IPS-20b (cell line): Measurements from ENCODE around the gene ZNF785.

Experiments used
- H3K27ac ChIP-seq: one replicate; pipeline ENCODE4 v1.5.1; 2013; ENCODE audit warnings: low read length
- H3K27me3 ChIP-seq: 2 replicates; pipeline ENCODE4 v1.6.1; 2013; ENCODE audit warnings: mild to moderate bottlenecking, low read length, inconsistent platforms; ENCODE audit not compliant: insufficient read depth
- H3K36me3 ChIP-seq: 2 replicates; pipeline ENCODE4 v1.6.1; 2013; ENCODE audit warnings: low read depth, mild to moderate bottlenecking, inconsistent platforms, low read length, moderate library complexity; ENCODE audit not compliant: insufficient read depth
- H3K4me1 ChIP-seq: 2 replicates; pipeline ENCODE4 v1.6.1; 2013; ENCODE audit warnings: mild to moderate bottlenecking, control low read depth, inconsistent platforms, low read length, moderate library complexity; ENCODE audit not compliant: insufficient read depth
- H3K4me3 ChIP-seq: 2 replicates; pipeline ENCODE4 v1.5.1; 2013; ENCODE audit warnings: mild to moderate bottlenecking, low read length, inconsistent platforms
- H3K9ac ChIP-seq: 2 replicates; pipeline ENCODE4 v1.6.1; 2013; ENCODE audit warnings: low read depth, mild to moderate bottlenecking, inconsistent platforms, low read length, moderate library complexity
- H3K9me3 ChIP-seq: 2 replicates; pipeline ENCODE4 v1.6.1; 2013; ENCODE audit warnings: mild to moderate bottlenecking, low read depth, low read length, inconsistent platforms; ENCODE audit not compliant: insufficient read depth

ZNF785 gene

GRCh38 chr16:30615358-30616091, 30.0 kb upstream of the ZNF785 start:
- peaks cover 5% of the 10 kb centered on the region; the same call in 1 of the 2 replicates for H3K27me3 ChIP-seq
- no peak overlapping the region for H3K4me3 ChIP-seq
- H3K27ac ChIP-seq, result no peak overlapping the region
- no peaks in the 10 kb centered on the region for H3K36me3 ChIP-seq
- H3K9me3 ChIP-seq, result no peaks in the 10 kb centered on the region
- H3K9ac ChIP-seq, result no peak overlapping the region
- H3K4me1 ChIP-seq, result no peaks in the 10 kb centered on the region

GRCh38 chr16:30609926-30610839, 24.7 kb upstream of the ZNF785 start, which contains the start of gene ZNF689:
TSS of gene ZNF689 (minus strand) at chr16:30610389. CDS start at chr16:30610041, 348 bp downstream.
- H3K4me1 ChIP-seq, result no peaks in the 10 kb centered on the region
- peak within 1 kb of the TSS; percentile 98 for H3K9ac ChIP-seq
- H3K36me3 ChIP-seq, result peaks cover 27% of the 10 kb centered on the region
- no peaks in the 10 kb centered on the region for H3K9me3 ChIP-seq
- H3K27me3 ChIP-seq, result no peaks in the 10 kb centered on the region
- peak within 1 kb of the TSS; percentile 89 for H3K27ac ChIP-seq
- H3K4me3 ChIP-seq, result peak within 1 kb of the TSS; percentile 86

DNA sequence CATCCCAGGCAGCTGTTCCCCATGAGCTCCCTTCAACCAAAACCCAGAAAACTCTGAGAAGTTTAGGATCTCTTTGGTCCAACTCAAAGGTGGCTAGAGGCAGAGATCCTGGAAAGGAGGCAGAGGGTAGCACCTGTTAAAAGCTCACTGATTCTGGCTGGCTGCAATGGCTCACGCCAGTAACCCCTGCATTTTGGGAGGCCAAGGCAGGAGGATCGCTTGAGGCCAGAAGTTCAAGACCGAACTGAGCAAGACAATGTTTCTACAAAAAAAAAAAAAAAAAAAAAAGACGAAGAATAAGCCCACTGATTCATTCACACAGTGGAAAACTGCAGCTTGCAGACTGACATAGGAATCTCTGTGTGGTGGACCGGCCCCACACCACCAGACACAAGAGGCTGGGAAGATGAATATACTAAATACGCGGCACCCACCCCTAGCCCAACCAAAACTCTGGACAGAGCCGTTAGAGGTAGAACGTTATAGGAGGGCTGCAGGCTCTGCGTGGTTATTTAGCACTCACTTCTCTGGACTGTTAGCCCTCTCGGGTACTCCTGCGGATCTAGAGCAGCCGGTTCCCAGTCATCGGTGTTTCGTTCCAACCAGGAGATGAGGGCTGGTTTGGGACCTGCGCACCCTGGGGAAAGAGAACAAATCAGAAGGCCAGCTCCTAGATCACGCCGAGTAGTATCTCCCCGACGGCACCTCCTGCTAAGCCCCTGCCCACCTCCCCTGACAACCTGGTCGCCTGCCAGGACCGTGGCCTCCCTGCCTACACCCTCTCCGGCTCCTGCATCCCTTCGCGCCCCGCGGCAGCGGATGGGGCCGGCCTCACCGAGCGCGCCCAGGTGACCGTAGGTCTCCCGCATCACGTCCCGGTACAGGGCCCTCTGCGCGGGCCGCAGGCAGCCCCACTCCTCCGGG, 23.8 kb upstream of the ZNF785 start:
- peak overlapping the region; percentile 89 for H3K27ac ChIP-seq
- no peaks in the 10 kb centered on the region for H3K9me3 ChIP-seq
- peak overlapping the region; percentile 86 for H3K4me3 ChIP-seq
- H3K9ac ChIP-seq, result peak overlapping the region; percentile 98
- H3K36me3 ChIP-seq, result peaks cover 36% of the 10 kb centered on the region
- no peaks in the 10 kb centered on the region for H3K27me3 ChIP-seq
- H3K4me1 ChIP-seq, result no peaks in the 10 kb centered on the region

DNA sequence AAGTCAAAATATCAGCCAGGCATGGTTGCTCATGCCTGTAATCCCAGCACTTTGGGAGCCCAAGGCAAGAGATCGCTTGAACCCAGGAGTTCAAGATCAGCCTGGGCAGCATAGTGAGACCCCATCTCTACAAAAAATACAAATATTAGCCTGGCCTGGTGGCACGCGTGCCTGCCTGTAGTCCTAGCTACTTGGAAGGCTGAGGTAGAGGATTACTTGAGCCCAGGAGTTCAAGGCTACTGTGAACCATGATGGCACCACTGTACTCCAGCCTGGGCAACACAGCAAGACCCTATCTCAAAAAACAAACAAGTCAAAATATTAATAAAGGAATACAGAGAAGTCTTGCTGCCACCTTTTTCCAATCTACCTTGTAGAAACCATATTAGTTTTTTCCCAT, 20.5 kb upstream of the ZNF785 start:
- H3K36me3 ChIP-seq, result peaks cover 59% of the 10 kb centered on the region
- no peak overlapping the region for H3K9ac ChIP-seq
- no peaks in the 10 kb centered on the region for H3K4me1 ChIP-seq

GRCh38 chr16:30605158-30605557, 19.7 kb upstream of the ZNF785 start:
- Histone ChIP-seq H3K27ac (no peak overlapping the region), H3K27me3 (no peaks in the 10 kb centered on the region), H3K9me3 (no peaks in the 10 kb centered on the region), H3K4me3 (no peak overlapping the region), H3K36me3 (peaks cover 59% of the 10 kb centered on the region), H3K9ac (no peak overlapping the region), H3K4me1 (no peaks in the 10 kb centered on the region)

More for the DNA sequence above, 20.5 kb upstream of the ZNF785 start:
- H3K4me3 ChIP-seq, result no peak overlapping the region
- H3K9me3 ChIP-seq, result no peaks in the 10 kb centered on the region
- H3K27me3 ChIP-seq, result no peaks in the 10 kb centered on the region
- H3K27ac ChIP-seq, result no peak overlapping the region

DNA sequence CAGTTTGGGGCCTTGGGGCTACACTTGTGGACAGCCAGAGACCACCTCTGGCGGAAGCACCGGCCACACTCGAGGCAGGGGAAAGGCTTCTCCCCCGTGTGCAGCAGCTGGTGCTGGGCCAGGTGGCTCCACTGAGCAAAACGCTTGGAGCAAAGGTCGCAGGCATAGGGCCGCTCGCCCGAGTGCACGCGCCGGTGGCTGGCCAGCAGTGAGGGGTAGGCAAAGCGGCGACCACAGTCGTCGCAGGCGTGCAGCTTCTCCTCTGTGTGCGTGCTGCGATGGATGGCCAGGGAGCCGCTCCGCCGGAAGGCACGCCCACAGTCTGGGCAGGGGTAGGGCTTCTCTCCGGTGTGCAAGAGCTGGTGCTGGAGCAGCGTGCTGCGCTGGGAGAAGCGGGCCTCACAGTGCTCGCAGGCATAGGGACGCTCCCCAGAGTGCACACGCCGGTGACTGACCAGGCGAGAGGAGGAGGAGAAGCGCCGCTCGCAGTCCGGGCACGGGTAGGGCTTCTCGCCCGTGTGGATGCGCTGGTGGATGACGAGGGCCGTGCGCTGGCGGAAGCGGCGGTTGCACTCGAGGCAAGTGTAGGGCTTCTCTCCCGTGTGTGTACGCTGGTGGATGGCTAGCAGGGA, 18.9 kb upstream of the ZNF785 start:
- no peak overlapping the region for H3K9ac ChIP-seq
- H3K27me3 ChIP-seq, result no peaks in the 10 kb centered on the region
- no peak overlapping the region for H3K27ac ChIP-seq
- no peaks in the 10 kb centered on the region for H3K9me3 ChIP-seq
- no peak overlapping the region for H3K4me3 ChIP-seq
- H3K4me1 ChIP-seq, result no peaks in the 10 kb centered on the region
- peaks cover 59% of the 10 kb centered on the region for H3K36me3 ChIP-seq

- Histone ChIP-seq H3K27ac (no peak overlapping the region), H3K9me3 (no peaks in the 10 kb centered on the region), H3K9ac (no peak overlapping the region)
Observed at GRCh38 chr16:30603945-30604315, 18.4 kb upstream of the ZNF785 start.

GRCh38 chr16:30602616-30603277, 17.2 kb upstream of the ZNF785 start:
- Histone ChIP-seq H3K4me3 (no peak overlapping the region), H3K9me3 (no peaks in the 10 kb centered on the region; the same call in 1 of the 2 replicates), H3K9ac (no peak overlapping the region), H3K4me1 (no peaks in the 10 kb centered on the region), H3K27me3 (no peaks in the 10 kb centered on the region), H3K36me3 (peaks cover 51% of the 10 kb centered on the region), H3K27ac (no peak overlapping the region)

More at GRCh38 chr16:30603945-30604315, 18.4 kb upstream of the ZNF785 start:
- Histone ChIP-seq H3K4me1 (no peaks in the 10 kb centered on the region), H3K4me3 (no peak overlapping the region), H3K27me3 (no peaks in the 10 kb centered on the region), H3K36me3 (peaks cover 59% of the 10 kb centered on the region)

- no peak overlapping the region for H3K27ac ChIP-seq
- H3K27me3 ChIP-seq, result no peaks in the 10 kb centered on the region
- no peaks in the 10 kb centered on the region; the same call in 1 of the 2 replicates for H3K9me3 ChIP-seq
- H3K4me1 ChIP-seq, result no peaks in the 10 kb centered on the region
- H3K9ac ChIP-seq, result no peak overlapping the region
- H3K36me3 ChIP-seq, result peaks cover 44% of the 10 kb centered on the region
- no peak overlapping the region for H3K4me3 ChIP-seq
Observed at GRCh38 chr16:30601966-30602365, 16.5 kb upstream of the ZNF785 start.

- Histone ChIP-seq H3K9me3 (no peaks in the 10 kb centered on the region; the same call in 1 of the 2 replicates), H3K4me1 (no peaks in the 10 kb centered on the region), H3K4me3 (no peak overlapping the region), H3K9ac (no peak overlapping the region), H3K36me3 (peaks cover 37% of the 10 kb centered on the region), H3K27me3 (no peaks in the 10 kb centered on the region), H3K27ac (no peak overlapping the region)
Observed at GRCh38 chr16:30600929-30601328, 15.4 kb upstream of the ZNF785 start.
